A549 (cell line): ENCODE measurements around the gene SPC25.

Experiments used
- CEBPB ChIP-seq, 2 experiments: fragments of >200 bp in 1 of 2; sonication (Bioruptor Twin) in 1 of 2; formaldehyde crosslinking in 1 of 2; IDR thresholded peaks; 2 replicates each; pipeline ENCODE4 v1.6.1; 2012 to 2016
- CHD2 ChIP-seq: fragments of 150-350 bp; IDR thresholded peaks from 2 replicates; pipeline ENCODE4 v1.6.1; 2014; ENCODE audit warnings: low read length; ENCODE audit not compliant: partially characterized antibody
- EP300 ChIP-seq, 2 experiments: fragments of >200 bp; sonication (Bioruptor Twin); formaldehyde crosslinking; IDR thresholded peaks; 2 replicates in 1 of 2; 3 replicates in 1 of 2; pipeline ENCODE4 v1.6.1; 2016 to 2017
- ESRRA ChIP-seq: fragments of 150-350 bp; IDR thresholded peaks from 2 replicates; pipeline ENCODE4 v1.6.1; 2014; ENCODE audit warnings: mild to moderate bottlenecking, low read length, borderline replicate concordance
- FOSL2 ChIP-seq, 2 experiments: fragments of 450-650 bp in 1 of 2; fragments of >200 bp in 1 of 2; sonication (Bioruptor Twin) in 1 of 2; formaldehyde crosslinking; IDR thresholded peaks; 2 replicates each; pipeline versions ENCODE4 v1.5.0 to v1.6.1; 2016 to 2020; ENCODE audit warnings: mild to moderate bottlenecking in 1 of 2, moderate library complexity in 1 of 2
- KDM1A ChIP-seq: fragments of 200-600 bp; sonication (generic); IDR thresholded peaks from 2 replicates; pipeline ENCODE4 v1.6.1; 2016; ENCODE audit warnings: low read depth, mild to moderate bottlenecking
- KDM5A ChIP-seq: fragments of 200-600 bp; sonication (generic); IDR thresholded peaks from 2 replicates; pipeline ENCODE4 v1.6.1; 2016; ENCODE audit warnings: antibody characterized with exemption, mild to moderate bottlenecking
- MAX ChIP-seq: IDR thresholded peaks from 2 replicates; pipeline ENCODE4 v1.6.1; 2012
- MYC ChIP-seq: IDR thresholded peaks from 2 replicates; pipeline ENCODE4 v1.6.1; 2012; ENCODE audit warnings: mild to moderate bottlenecking, inconsistent platforms, low read length, improper control_type of control experiment, borderline replicate concordance
- POLR2A ChIP-seq: IDR thresholded peaks from 2 replicates; pipeline ENCODE4 v1.6.1; 2012; ENCODE audit warnings: mild to moderate bottlenecking, low read length
- SMC3 ChIP-seq: fragments of >200 bp; sonication (Bioruptor Twin); formaldehyde crosslinking; IDR thresholded peaks from 3 replicates; pipeline ENCODE4 v1.6.1; 2018; ENCODE audit warnings: inconsistent platforms
- USF2 ChIP-seq: fragments of 450-650 bp; IDR thresholded peaks from 2 replicates; pipeline ENCODE4 v1.6.1; 2014; ENCODE audit warnings: antibody characterized with exemption
- TF ChIP-seq, protein P1 (sequence below): fragments of >200 bp; sonication (Bioruptor Twin); formaldehyde crosslinking; IDR thresholded peaks from 3 replicates; pipeline ENCODE4 v1.5.1; 2016

DNA sequence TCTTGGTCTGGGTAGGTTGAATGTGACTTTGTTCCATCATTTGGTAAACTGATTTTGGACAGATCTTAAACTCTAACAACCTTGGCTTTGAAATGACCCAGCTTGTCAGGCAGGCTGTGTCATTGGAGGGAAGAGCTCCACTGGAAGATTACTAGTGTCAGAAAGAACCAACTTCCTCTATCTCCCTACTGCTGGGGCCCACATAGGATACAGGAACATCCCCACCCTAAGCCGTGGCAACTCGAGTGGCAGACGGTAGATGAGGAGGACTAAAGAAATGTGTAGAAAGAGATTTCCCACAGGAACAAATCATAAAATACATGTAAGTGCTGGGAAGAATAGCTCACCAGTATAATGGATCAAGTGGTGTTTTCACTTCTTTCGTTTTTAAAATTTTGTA, 6.6 kb upstream of the SPC25 start:
- TF ChIP-seq EP300 (IDR thresholded peaks at IDR 0.05) (no peak), KDM1A (no peak), CEBPB (IDR thresholded peaks at IDR 0.05) (no peak), SMC3 (no peak), POLR2A (no peak), USF2 (no peak), CHD2 (no peak), MYC (no peak), MAX (no peak), FOSL2 (IDR thresholded peaks at IDR 0.05) (no peak), FOSL2 (CRISPR knock-in tag; IDR thresholded peaks at IDR 0.05) (no peak), KDM5A (no peak), ESRRA (no peak)
- TF ChIP-seq, protein P1, sequence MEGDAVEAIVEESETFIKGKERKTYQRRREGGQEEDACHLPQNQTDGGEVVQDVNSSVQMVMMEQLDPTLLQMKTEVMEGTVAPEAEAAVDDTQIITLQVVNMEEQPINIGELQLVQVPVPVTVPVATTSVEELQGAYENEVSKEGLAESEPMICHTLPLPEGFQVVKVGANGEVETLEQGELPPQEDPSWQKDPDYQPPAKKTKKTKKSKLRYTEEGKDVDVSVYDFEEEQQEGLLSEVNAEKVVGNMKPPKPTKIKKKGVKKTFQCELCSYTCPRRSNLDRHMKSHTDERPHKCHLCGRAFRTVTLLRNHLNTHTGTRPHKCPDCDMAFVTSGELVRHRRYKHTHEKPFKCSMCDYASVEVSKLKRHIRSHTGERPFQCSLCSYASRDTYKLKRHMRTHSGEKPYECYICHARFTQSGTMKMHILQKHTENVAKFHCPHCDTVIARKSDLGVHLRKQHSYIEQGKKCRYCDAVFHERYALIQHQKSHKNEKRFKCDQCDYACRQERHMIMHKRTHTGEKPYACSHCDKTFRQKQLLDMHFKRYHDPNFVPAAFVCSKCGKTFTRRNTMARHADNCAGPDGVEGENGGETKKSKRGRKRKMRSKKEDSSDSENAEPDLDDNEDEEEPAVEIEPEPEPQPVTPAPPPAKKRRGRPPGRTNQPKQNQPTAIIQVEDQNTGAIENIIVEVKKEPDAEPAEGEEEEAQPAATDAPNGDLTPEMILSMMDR = no peak
